HG02885 (cell line): Measurements from ENCODE around the gene MLIP.

ENCODE experiments used
- ATAC-seq: cut with Tn5 transposase; IDR thresholded peaks from one replicate; pipeline ENCODE4 v1.9.1; 2021; ENCODE audit warnings: mild to moderate bottlenecking; ENCODE audit not compliant: unreplicated experiment, poor library complexity

MLIP gene

GRCh38 chr6:54310377-54311152, 199.3 kb downstream of the MLIP start:
- ATAC-seq: no peak

GRCh38 chr6:54315656-54316055, 204.4 kb downstream of the MLIP start:
- no peak for ATAC-seq
